ENCODE results near the gene EVA1B. TPM values are rescaled to one million over a fixed set of nuclear protein-coding genes. Genes with fewer than 3 reads are reported as not detected.
A peak's percentile ranks its signal among the peaks of the same experiment; 100 is the strongest.

EVA1B gene
- total and polyA plus RNA-seq, 2 of the 13 experiments (the other 11 are each of a cell fraction or from before 2014, with no cell fraction given) = 3.9 to 6.6 TPM

- Histone ChIP-seq H3K79me2 (ENCODE audit: insufficient read depth, low read length) (peaks cover 31% of the 10 kb centered on the region), H3K9ac (ENCODE audit: insufficient read depth, low read depth, low read length) (no peak overlapping the region), H3K4me1 (ENCODE audit: insufficient read depth, low read length) (peaks cover 36% of the 10 kb centered on the region), H4K20me1 (ENCODE audit: insufficient read depth, low read length) (no peaks in the 10 kb centered on the region), H2AFZ (ENCODE audit: low read length) (no peak overlapping the region), H3K27ac (ENCODE audit: extremely low read length, insufficient read depth, low read length) (no peak overlapping the region), H3K36me3 (replicated peaks in 1 of 2; ENCODE audit: control insufficient read depth in 1 of 2, insufficient read depth in 2 of 2, low read length in 2 of 2) (peaks cover 13 to 42% of the 10 kb centered on the region in 2 experiments), H3K4me3 (replicated peaks in 1 of 3; ENCODE audit: insufficient read depth in 1 of 3, low read depth in 2 of 3, low read length in 3 of 3) (no peak overlapping the region), H3K9me3 (ENCODE audit: low read length) (no peaks in the 10 kb centered on the region), H3K27me3 (ENCODE audit: control insufficient read depth in 1 of 2, insufficient read depth in 2 of 2, low read length in 2 of 2) (no peaks in the 10 kb centered on the region), H3K4me2 (ENCODE audit: low read depth, low read length) (no peak overlapping the region)
- no TSS peak for BruUV-seq (replicated peaks)
- intact Hi-C loops (cut with micrococcal nuclease; ENCODE audit: unreplicated experiment) = loop anchor here (1.0 to 2.0 kb wide), 2 partner anchors 52 to 64 kb away; no protein-coding TSS in a partner anchor
- CTCF ChIA-PET (ENCODE audit: low intra/inter-chr PET ratio, low total read pairs) = no interaction called here
- ATAC-seq (peak; percentile 58), DNase-seq (ENCODE audit: low spot score) (peak; percentile 57), FAIRE-seq (peak; percentile 43)
- WGBS (ENCODE audit: low lambda C conversion rate) = 75% methylated on average over 5 of the region's 7 CpGs
- in situ Hi-C loops (cut with HindIII; ENCODE audit: extremely low pct_ligation_motif_present, low pct_unique_long_range_greater_than_20kb) = no loop called here
- POLR2A ChIA-PET = interaction anchor here (1.2 to 1.9 kb wide), 4 partner anchors 17 to 219 kb away, joined by 4 to 12 read pairs (median 7); no protein-coding TSS in a partner anchor
- TF ChIP-seq ZBED4 (CRISPR knock-in tag; IDR thresholded peaks at IDR 0.05; ENCODE audit: borderline replicate concordance) (no peak), ARID4A (CRISPR knock-in tag; IDR thresholded peaks at IDR 0.05; ENCODE audit: borderline replicate concordance) (peak; percentile 14; the same call in 1 of the 2 replicates), SAP130 (CRISPR knock-in tag; IDR thresholded peaks at IDR 0.05; ENCODE audit: low read depth) (peak; percentile 51), FOSL2 (CRISPR knock-in tag; IDR thresholded peaks at IDR 0.05) (peak; percentile 30; the same call in 1 of the 2 replicates), STAG1 (CRISPR knock-in tag; IDR thresholded peaks at IDR 0.05) (peak; percentile 65), U2AF1 (optimal IDR thresholded peaks at IDR 0.05; ENCODE audit: low read depth, low read length) (no peak), MAZ (IDR thresholded peaks at IDR 0.05; ENCODE audit: borderline replicate concordance, low read depth, low read length) (peak; percentile 41; the same call in 1 of the 2 replicates), MAZ (CRISPR knock-in tag; IDR thresholded peaks at IDR 0.05; ENCODE audit: low read depth) (no peak), ZNF335 (CRISPR knock-in tag; IDR thresholded peaks at IDR 0.05) (no peak), SMC3 (IDR thresholded peaks at IDR 0.05; ENCODE audit: low read length) (peak; percentile 91), YEATS2 (CRISPR knock-in tag; IDR thresholded peaks at IDR 0.05; ENCODE audit: borderline replicate concordance) (no peak), CEBPG (CRISPR knock-in tag; IDR thresholded peaks at IDR 0.05) (peak; percentile 29; the same call in 1 of the 2 replicates)
Measured at GRCh38 chr1:36369061-36369861, 45.8 kb upstream of the EVA1B start.
